C1 segment of cervical spinal cord (tissue), 14 donors: Measurements from ENCODE around the gene RUBCNL.

Experiments
- DNase-seq, 14 donors: peaks; one replicate each; lab custom pipeline; 2025; lab: John Stamatoyannopoulos, UW

The RUBCNL gene

DNA sequence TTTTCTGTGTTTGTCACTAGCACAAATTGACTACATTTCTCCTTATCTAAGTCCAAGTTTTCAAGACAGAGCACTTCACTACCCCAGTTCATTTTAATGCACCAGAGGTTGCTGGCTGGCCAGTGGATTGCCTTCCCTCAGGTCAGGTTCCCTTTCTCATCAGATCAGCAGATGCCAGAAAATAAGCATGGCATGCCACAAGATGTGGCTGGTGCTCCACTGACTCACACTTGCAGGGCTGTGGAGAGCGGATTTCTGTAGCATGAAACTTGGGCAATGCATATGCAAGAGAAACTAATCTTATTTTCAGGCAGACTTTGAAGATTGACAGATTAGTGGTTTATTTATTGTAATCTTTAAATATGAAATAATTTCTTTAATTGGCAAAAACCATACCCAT, 79.5 kb downstream of the RUBCNL start:
- no peak for DNase-seq

DNA sequence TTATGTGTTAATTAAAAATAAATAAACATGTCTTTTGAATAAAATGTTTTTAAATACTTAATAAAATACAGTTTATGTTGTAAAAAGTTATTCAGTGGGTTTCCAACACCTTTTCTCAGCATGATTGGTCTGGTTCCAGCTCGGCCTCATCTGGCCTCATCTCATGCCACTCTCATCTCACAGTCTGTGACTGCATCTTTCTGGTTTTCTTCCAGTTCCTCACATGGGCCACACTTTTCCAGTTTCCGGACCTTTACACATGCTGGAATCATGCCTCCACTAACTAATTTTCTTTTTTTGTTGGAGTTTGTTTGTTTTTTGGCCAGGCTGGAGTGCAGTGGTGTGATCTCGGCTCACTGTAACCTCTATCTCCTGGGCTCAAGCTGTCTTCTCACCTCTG, 82.5 kb downstream of the RUBCNL start:
- DNase-seq, result no peak

DNA sequence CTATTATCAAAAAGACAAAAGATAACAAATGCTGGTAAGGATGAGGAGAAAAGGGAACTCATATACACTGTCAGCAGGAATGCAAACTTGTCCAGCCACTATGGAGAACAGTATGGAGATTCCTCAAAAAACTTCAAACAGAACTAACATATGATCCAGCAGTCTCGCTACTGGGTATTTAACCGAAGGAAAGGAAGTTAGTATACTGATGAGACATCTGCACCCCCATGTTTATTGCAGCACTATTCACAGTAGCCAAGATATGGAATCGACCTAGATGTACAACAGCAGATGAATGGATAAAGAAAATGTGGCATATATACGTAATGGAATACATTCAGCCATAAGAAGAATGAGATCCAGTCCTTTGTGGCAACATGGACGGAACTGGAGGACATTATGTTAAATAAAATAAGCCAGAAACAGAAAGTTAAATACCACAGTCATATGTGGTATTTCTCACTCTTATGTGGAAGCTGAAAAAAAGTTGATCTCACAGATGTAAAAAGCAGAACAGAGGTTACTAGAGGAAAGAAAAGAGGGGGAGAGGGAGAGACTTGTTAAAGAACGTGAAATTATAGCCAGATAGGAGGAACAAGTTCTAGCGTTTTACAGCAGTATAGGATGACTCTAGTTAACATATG, 83.2 kb downstream of the RUBCNL start:
- no peak for DNase-seq

DNA sequence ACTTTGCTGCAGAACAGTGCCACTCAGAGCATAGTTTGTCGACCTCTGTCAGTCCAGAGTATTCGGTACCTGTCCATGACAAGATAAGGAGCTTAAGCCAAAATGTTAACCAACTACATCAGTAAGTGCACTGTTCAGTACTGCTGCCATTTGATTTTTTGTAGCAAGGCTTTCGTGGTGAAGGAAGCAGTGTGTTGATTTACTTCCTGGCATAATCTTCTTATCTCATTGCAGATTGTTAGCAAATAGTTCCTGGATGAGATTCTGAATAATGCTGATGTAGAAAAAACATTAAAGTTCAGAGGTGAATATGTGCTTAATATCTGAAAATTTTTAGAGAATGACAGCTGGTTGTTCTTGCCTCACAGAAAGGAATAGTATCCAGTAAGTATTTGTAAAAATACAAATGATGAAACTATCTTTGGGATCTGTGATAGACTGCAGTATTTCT, 89.7 kb downstream of the RUBCNL start:
- DNase-seq, result no peak

DNA sequence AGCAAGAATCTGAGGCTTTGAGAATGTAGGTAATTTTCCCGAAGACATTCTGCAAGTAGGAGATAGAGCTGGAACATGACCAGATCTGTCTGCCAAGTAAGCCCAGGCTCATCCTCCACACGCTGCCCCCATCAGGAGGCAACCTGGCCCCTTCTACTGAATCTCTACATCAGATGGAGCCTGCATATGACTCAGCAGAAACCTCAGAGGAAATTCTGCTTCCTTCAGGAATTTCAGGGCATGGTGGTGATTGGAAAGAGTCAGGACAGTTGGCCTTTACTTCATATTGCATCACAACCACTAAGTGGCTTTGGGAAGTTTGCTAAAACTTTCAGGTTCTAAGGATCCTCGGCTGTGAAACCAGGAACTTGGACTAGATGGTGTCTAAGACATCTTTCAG, 90.1 kb downstream of the RUBCNL start:
- no peak for DNase-seq

DNA sequence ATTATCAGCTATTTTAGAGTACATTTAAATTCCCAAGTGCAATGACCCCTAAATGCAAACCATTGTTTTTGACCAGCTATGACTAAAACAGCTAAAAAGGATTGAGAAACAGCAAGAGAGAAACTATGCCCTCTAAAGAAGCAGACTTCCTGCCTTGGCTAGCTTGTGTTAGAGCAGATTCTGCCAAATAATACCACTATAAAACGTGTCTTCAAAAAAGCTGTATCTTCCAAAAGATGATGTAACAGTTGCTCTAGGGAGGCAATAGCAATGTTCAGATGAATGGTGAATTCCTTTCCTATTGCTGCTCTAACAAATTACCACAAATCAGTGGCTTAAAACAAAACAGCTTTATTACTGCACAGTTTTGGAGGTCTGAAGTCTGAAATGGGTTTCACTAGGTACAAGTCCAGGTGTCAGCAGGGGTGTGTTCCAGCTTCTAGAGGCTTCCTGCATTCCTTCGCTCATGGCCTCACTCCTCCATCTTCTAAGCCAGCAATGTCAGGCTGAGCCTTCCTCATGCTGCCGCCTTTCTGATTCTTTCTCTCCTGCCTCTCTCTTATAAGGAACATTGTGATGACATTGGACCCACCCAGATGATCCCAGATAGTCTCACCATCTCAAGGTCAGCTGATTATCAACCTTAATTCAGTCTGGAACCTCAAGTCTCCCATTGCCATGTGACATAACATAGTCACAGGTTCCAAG, 90.8 kb downstream of the RUBCNL start:
- no peak for DNase-seq

DNA sequence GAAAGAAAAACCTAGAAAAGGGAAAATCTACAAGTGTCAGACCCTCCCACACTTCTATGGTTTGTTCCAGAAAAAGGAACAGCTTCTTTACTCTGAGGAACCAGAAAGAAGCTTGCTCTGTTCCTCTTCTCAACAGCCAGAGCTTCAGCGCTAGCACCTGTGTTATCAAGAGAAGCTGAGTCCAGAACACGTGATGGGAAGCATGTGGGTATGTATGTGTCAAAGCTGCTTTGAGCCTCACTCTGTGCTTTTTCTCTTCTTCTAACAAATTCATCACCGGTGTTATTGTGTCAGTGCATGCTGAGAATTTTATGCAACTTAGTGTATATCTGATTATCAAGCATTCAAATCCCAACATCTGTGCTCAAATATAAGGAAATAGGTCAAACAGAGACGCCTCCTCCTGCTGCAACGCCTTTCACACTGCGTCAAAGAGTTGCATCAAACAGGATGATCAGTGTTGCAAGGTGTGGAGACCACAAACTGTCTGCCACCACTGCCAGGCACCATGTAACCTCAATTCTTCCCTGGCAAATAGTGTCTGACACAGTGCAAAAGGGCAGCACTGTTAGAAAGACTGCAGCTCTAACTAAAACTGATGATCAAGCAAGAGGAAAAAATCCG, 91.4 kb downstream of the RUBCNL start:
- peak in 2 of 14 donors; percentile 12 to 16 for DNase-seq

DNA sequence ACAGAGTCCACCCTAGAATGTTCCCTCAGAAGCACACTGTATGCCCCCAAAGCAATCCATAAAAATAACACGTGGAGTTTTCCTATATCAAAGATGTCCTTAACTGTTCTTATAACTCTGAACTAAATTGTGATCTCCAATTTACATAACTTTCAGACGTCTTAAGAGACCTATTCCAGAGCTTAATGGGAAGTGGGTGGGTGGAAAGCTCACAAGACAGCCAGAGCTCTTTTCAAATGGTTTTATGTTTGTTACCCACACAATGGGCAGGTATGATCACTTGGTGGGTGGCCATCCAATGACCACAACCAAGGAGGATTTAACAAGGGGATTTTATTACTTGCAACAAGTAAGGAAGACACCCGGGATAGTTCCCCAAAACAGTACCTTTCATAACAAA, 93.6 kb downstream of the RUBCNL start:
- no peak for DNase-seq
